Panc1 (cell line): ENCODE data around the gene ITPR2. TPM values are rescaled to one million over a fixed set of nuclear protein-coding genes. Genes with fewer than 3 reads are reported as not detected.

Experiments
- ATAC-seq: fragments of 200-7000 bp; cut with Tn5 transposase; 2 replicates; pipeline ENCODE4 v1.9.1; 2020; ENCODE audit warnings: mild to moderate bottlenecking, moderate library complexity
- BruUV-seq: library from RNA; stranded (reverse); fragments of 400-500 nt; replicated peaks from 2 replicates; lab custom pipeline; 2021; lab: Mats Ljungman, UMichigan
- CTCF ChIA-PET: fragments of 300-600 bp; sonication (Branson Sonifier 250); formaldehyde crosslinking; loops from one replicate; lab custom pipeline; 2022; ENCODE audit warnings: antibody characterized with exemption; lab: Charles Lee
- POLR2A ChIA-PET: fragments of 300-600 bp; sonication (Branson Sonifier 250); formaldehyde crosslinking; loops from one replicate; lab custom pipeline; 2022; ENCODE audit warnings: antibody characterized with exemption; lab: Charles Lee
- DNase-seq: peaks from one replicate; pipeline ENCODE4 v3.0.0-alpha.2; 2010; ENCODE audit warnings: low read depth, low spot score
- H3K27ac ChIP-seq: 2 replicates; pipeline ENCODE4 v1.5.1; 2011; ENCODE audit warnings: mild to moderate bottlenecking, low read length, inconsistent platforms
- H3K27me3 ChIP-seq: fragments of 200-500 bp; sonication (Bioruptor generic); 2 replicates; pipeline ENCODE4 v1.6.0; 2014; ENCODE audit warnings: low read length, inconsistent platforms; ENCODE audit not compliant: control insufficient read depth, insufficient read depth
- H3K36me3 ChIP-seq: fragments of 200-500 bp; sonication (Bioruptor generic); 2 replicates; pipeline ENCODE4 v1.5.1; 2014; ENCODE audit warnings: inconsistent platforms, mild to moderate bottlenecking, low read length, moderate library complexity; ENCODE audit not compliant: control insufficient read depth, insufficient read depth
- H3K4me1 ChIP-seq: 2 replicates; pipeline ENCODE4 v1.5.1; 2011; ENCODE audit warnings: inconsistent platforms, mild to moderate bottlenecking, low read length, moderate library complexity; ENCODE audit not compliant: control insufficient read depth, insufficient read depth
- H3K4me3 ChIP-seq, 2 experiments: 2 replicates each; pipeline ENCODE4 v1.5.1; 2011 to 2012; ENCODE audit warnings: low read depth in 2 of 2, low read length in 2 of 2, mild to moderate bottlenecking in 2 of 2, inconsistent platforms in 1 of 2, moderate library complexity in 1 of 2
- H3K9me3 ChIP-seq: fragments of 200-500 bp; sonication (Bioruptor generic); 2 replicates; pipeline ENCODE4 v1.5.1; 2014; ENCODE audit warnings: low read depth, mild to moderate bottlenecking, inconsistent platforms, low read length, moderate library complexity; ENCODE audit not compliant: control insufficient read depth, insufficient read depth
- CTCF ChIP-seq: fragments of 450-650 bp; IDR thresholded peaks from 2 replicates; pipeline ENCODE4 v1.5.1; 2017; ENCODE audit warnings: mild to moderate bottlenecking
- POLR2AphosphoS5 ChIP-seq: IDR thresholded peaks from 2 replicates; pipeline ENCODE4 v1.6.1; 2012; ENCODE audit warnings: mild to moderate bottlenecking, low read depth, low read length, moderate library complexity
- REST ChIP-seq, 2 experiments: IDR thresholded peaks; 2 replicates each; pipeline ENCODE4 v1.6.1; 2011 to 2012; ENCODE audit warnings: low read depth in 2 of 2, control low read depth in 1 of 2, low read length in 1 of 2, mild to moderate bottlenecking in 1 of 2, moderate library complexity in 1 of 2; ENCODE audit not compliant: insufficient read depth in 1 of 2
- SIN3A ChIP-seq: IDR thresholded peaks from 2 replicates; pipeline ENCODE4 v1.6.1; 2012; ENCODE audit warnings: low read depth, mild to moderate bottlenecking, low read length, moderate library complexity, borderline replicate concordance; ENCODE audit not compliant: insufficient read depth
- TCF7L2 ChIP-seq: IDR thresholded peaks from 2 replicates; pipeline ENCODE4 v1.6.1; 2011; ENCODE audit warnings: mild to moderate bottlenecking, low read depth, low read length, inconsistent platforms
- in situ Hi-C: cut with HindIII; loops from 2 replicates; pipeline ENCODE4 v1.10.0; 2016; ENCODE audit warnings: low sequenced_read_pairs, low pct_unique_long_range_greater_than_20kb
- intact Hi-C: fragments of 100-400 bp; cut with micrococcal nuclease; formaldehyde crosslinking; loops from one replicate; pipeline ENCODE4 v1.10.0; 2022; ENCODE audit not compliant: unreplicated experiment
- total RNA-seq: library from RNA; stranded (reverse); gene quantifications from one replicate; pipeline ENCODE4 v1.2.1, GENCODE V29; 2021; ENCODE audit not compliant: unreplicated experiment

The ITPR2 gene
- total RNA-seq, 1 experiment from 2014 or later: 41.8 TPM

GRCh38 chr12:26535826-26536225 lies 297.2 kb downstream of the ITPR2 start:
- BruUV-seq: no TSS peak
- Histone ChIP-seq H3K4me3 (no peak overlapping the region), H3K27me3 (no peaks in the 10 kb centered on the region), H3K4me1 (no peaks in the 10 kb centered on the region), H3K36me3 (no peaks in the 10 kb centered on the region), H3K9me3 (no peaks in the 10 kb centered on the region), H3K27ac (no peak overlapping the region)
- DNase-seq (no peak), ATAC-seq (no peak)
- intact Hi-C loops: no loop called here
- TF ChIP-seq CTCF (no peak), SIN3A (no peak), POLR2AphosphoS5 (no peak), TCF7L2 (no peak), REST (IDR thresholded peaks at IDR 0.05; ENCODE audit: insufficient read depth in 1 of 2, low read depth in 2 of 2, low read length in 1 of 2) (no peak)
- in situ Hi-C loops: no loop called here
- ChIA-PET POLR2A (no interaction called here), CTCF (no interaction called here)

- no peak for DNase-seq
- BruUV-seq: no TSS peak
- in situ Hi-C loops: no loop called here
Observed at GRCh38 chr12:26534071-26534470, 298.9 kb downstream of the ITPR2 start.

More at GRCh38 chr12:26534071-26534470, 298.9 kb downstream of the ITPR2 start:
- TF ChIP-seq TCF7L2: no peak
- no peak for TF ChIP-seq CTCF
- TF ChIP-seq SIN3A: no peak
- TF ChIP-seq REST (IDR thresholded peaks at IDR 0.05; ENCODE audit: insufficient read depth in 1 of 2, low read depth in 2 of 2, low read length in 1 of 2): no peak
- TF ChIP-seq POLR2AphosphoS5: no peak
- intact Hi-C loops: no loop called here
- no peaks in the 10 kb centered on the region for H3K27me3 ChIP-seq
- H3K9me3 ChIP-seq: no peaks in the 10 kb centered on the region
- H3K4me1 ChIP-seq: no peaks in the 10 kb centered on the region
- no peak overlapping the region for H3K4me3 ChIP-seq
- no peak for ATAC-seq
- H3K27ac ChIP-seq: no peak overlapping the region
- CTCF ChIA-PET: no interaction called here
- H3K36me3 ChIP-seq: no peaks in the 10 kb centered on the region
- POLR2A ChIA-PET: no interaction called here
